GM12878 (cell line): ENCODE measurements around the gene MBOAT2. TPM values are rescaled to one million over a fixed set of nuclear protein-coding genes. Genes with fewer than 3 reads are reported as not detected.

Source experiments
- CHD4 ChIP-seq: fragments of 200-600 bp; sonication (generic); IDR thresholded peaks from 2 replicates; pipeline ENCODE4 v1.6.1; 2016; ENCODE audit warnings: mild to moderate bottlenecking
- GATAD2B ChIP-seq: fragments of 450-650 bp; conservative IDR thresholded peaks from 2 replicates; pipeline ENCODE4 v1.6.1; 2017; ENCODE audit warnings: low read depth, mild to moderate bottlenecking, moderate library complexity
- IKZF1 ChIP-seq: fragments of 450-650 bp; conservative IDR thresholded peaks from 2 replicates; pipeline ENCODE4 v1.6.1; 2017; ENCODE audit warnings: antibody characterized with exemption, mild to moderate bottlenecking
- IKZF2 ChIP-seq, 2 experiments: fragments of 450-650 bp; IDR thresholded peaks; 2 replicates each; pipeline ENCODE4 v1.6.1; 2017; ENCODE audit warnings: mild to moderate bottlenecking in 2 of 2, moderate library complexity in 2 of 2
- MEF2A ChIP-seq: IDR thresholded peaks from 2 replicates; pipeline ENCODE4 v1.6.1; 2011; ENCODE audit warnings: low read depth, mild to moderate bottlenecking, low read length, moderate library complexity; ENCODE audit not compliant: insufficient read depth
- MTA2 ChIP-seq: fragments of 450-650 bp; IDR thresholded peaks from 2 replicates; pipeline ENCODE4 v1.6.1; 2016; ENCODE audit warnings: low read depth, mild to moderate bottlenecking, moderate library complexity
- NFYB ChIP-seq: IDR thresholded peaks from 2 replicates; pipeline ENCODE4 v1.6.1; 2011; ENCODE audit warnings: low read depth, mild to moderate bottlenecking, low read length, improper control_type of control experiment, moderate library complexity; ENCODE audit not compliant: insufficient read depth
- PAX8 ChIP-seq: fragments of 450-650 bp; IDR thresholded peaks from 2 replicates; pipeline ENCODE4 v1.6.1; 2017; ENCODE audit warnings: mild to moderate bottlenecking, moderate library complexity
- POU2F2 ChIP-seq: IDR thresholded peaks from 3 replicates; pipeline ENCODE4 v1.6.1; 2011; ENCODE audit warnings: low read depth, mild to moderate bottlenecking, low read length, borderline replicate concordance
- RFX5 ChIP-seq: IDR thresholded peaks from 2 replicates; pipeline ENCODE4 v1.6.1; 2011; ENCODE audit warnings: low read depth, low read length, improper control_type of control experiment
- SPI1 ChIP-seq: IDR thresholded peaks from 2 replicates; pipeline ENCODE4 v1.6.1; 2011; ENCODE audit warnings: low read depth, mild to moderate bottlenecking, low read length, moderate library complexity, borderline replicate concordance; ENCODE audit not compliant: insufficient read depth
- STAT3 ChIP-seq: IDR thresholded peaks from 2 replicates; pipeline ENCODE4 v1.6.1; 2011; ENCODE audit warnings: low read depth, low read length, improper control_type of control experiment
- SUPT20H ChIP-seq: IDR thresholded peaks from 2 replicates; pipeline ENCODE4 v1.6.1; 2011; ENCODE audit warnings: low read depth, mild to moderate bottlenecking, low read length, moderate library complexity, borderline replicate concordance; ENCODE audit not compliant: control insufficient read depth
- ZNF24 ChIP-seq: fragments of 450-650 bp; IDR thresholded peaks from 2 replicates; pipeline ENCODE4 v1.6.1; 2017; ENCODE audit warnings: antibody characterized with exemption, mild to moderate bottlenecking
- polyA plus RNA-seq, 11 experiments: library from polyadenylated mRNA; depleted of rRNA in 4 of 11; unstranded in 6 of 11; stranded (reverse) in 5 of 11; fragments of >200 nt; fragmentation: Nextera tagmentation in 4 of 11; fragmentation: Illumina TruSeq in 1 of 11; extraction: Ambion mirVana in 4 of 11; extraction: Trizol in 1 of 11; gene quantifications; 1 replicate in 1 of 11; 2 replicates in 10 of 11; pipeline versions ENCODE4 v1.2.1 to v1.2.3, GENCODE V29; 2011 to 2016; ENCODE audit warnings: inconsistent platforms in 2 of 11, missing spikeins in 2 of 11, low read depth in 1 of 11
- total RNA-seq, 4 experiments: library from RNA; depleted of rRNA in 3 of 4; stranded (reverse); fragments of >200 nt in 3 of 4; fragmentation: Illumina TruSeq in 1 of 4; extraction: Trizol in 1 of 4; gene quantifications; 2 replicates each; pipeline versions ENCODE4 v1.2.1 to v1.2.3, GENCODE V29; 2013 to 2021
- TF ChIP-seq, protein P1 (sequence below): fragments of 450-650 bp; formaldehyde crosslinking; IDR thresholded peaks from 2 replicates; pipeline ENCODE4 v1.4.0; 2022; ENCODE audit warnings: mild to moderate bottlenecking, moderate library complexity
- TF ChIP-seq, protein P2 (sequence below): fragments of 450-650 bp; IDR thresholded peaks from 2 replicates; pipeline ENCODE4 v1.6.1; 2018; ENCODE audit warnings: borderline replicate concordance, mild to moderate bottlenecking; ENCODE audit not compliant: partially characterized antibody
- TF ChIP-seq, protein P3 (sequence below): fragments of 450-650 bp; IDR thresholded peaks from 2 replicates; pipeline ENCODE4 v1.6.1; 2017; ENCODE audit warnings: mild to moderate bottlenecking, low read depth, inconsistent platforms; ENCODE audit not compliant: poor library complexity, severe bottlenecking

MBOAT2 gene
- total and polyA plus RNA-seq, 10 of the 15 experiments (the other 5 are each of a cell fraction or from before 2014, with no cell fraction given) = 0.08 to 40.6 (median 1.8) TPM

DNA sequence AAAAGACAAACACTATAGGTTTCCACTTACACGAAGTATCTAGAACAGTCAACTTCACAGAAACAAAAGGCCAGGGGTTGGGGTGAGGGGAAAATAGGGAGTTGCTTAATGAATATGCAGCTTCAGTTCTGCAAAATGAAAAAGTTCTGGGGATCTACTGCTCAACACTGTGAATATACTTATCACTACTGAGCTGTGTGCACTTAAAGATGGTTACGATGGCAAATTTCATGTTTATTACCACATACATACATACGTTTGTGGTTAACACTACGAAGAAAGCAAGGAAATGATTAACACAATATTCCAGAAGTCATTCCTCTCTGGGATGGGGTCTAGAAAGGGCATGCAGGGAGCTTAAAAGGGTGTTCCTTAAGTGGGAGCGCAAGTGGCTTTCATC, 19.3 kb downstream of the MBOAT2 start (continued):
- TF ChIP-seq, protein P1, sequence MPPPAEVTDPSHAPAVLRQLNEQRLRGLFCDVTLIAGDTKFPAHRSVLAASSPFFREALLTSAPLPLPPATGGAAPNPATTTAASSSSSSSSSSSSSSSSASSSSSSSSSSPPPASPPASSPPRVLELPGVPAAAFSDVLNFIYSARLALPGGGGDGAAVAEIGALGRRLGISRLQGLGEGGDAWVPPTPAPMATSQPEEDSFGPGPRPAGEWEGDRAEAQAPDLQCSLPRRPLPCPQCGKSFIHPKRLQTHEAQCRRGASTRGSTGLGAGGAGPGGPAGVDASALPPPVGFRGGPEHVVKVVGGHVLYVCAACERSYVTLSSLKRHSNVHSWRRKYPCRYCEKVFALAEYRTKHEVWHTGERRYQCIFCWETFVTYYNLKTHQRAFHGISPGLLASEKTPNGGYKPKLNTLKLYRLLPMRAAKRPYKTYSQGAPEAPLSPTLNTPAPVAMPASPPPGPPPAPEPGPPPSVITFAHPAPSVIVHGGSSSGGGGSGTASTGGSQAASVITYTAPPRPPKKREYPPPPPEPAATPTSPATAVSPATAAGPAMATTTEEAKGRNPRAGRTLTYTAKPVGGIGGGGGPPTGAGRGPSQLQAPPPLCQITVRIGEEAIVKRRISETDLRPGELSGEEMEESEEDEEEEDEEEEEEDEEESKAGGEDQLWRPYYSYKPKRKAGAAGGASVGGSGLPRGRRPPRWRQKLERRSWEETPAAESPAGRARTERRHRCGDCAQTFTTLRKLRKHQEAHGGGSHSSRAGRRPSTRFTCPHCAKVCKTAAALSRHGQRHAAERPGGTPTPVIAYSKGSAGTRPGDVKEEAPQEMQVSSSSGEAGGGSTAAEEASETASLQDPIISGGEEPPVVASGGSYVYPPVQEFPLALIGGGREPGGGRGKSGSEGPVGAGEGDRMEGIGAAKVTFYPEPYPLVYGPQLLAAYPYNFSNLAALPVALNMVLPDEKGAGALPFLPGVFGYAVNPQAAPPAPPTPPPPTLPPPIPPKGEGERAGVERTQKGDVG (CRISPR knock-in tag) = no peak
- peak; percentile 51 for TF ChIP-seq IKZF1
- TF ChIP-seq SUPT20H = no peak
- TF ChIP-seq, protein P2, sequence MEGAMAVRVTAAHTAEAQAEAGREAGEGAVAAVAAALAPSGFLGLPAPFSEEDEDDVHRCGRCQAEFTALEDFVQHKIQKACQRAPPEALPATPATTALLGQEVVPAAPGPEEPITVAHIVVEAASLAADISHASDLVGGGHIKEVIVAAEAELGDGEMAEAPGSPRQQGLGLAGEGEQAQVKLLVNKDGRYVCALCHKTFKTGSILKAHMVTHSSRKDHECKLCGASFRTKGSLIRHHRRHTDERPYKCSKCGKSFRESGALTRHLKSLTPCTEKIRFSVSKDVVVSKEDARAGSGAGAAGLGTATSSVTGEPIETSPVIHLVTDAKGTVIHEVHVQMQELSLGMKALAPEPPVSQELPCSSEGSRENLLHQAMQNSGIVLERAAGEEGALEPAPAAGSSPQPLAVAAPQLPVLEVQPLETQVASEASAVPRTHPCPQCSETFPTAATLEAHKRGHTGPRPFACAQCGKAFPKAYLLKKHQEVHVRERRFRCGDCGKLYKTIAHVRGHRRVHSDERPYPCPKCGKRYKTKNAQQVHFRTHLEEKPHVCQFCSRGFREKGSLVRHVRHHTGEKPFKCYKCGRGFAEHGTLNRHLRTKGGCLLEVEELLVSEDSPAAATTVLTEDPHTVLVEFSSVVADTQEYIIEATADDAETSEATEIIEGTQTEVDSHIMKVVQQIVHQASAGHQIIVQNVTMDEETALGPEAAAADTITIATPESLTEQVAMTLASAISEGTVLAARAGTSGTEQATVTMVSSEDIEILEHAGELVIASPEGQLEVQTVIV = no peak
- TF ChIP-seq SPI1 = peak; percentile 75
- no peak for TF ChIP-seq MEF2A
- no peak for TF ChIP-seq CHD4
- TF ChIP-seq PAX8 = 0 out of 2 replicates have a peak, but pooled peaks have one; percentile 21
- TF ChIP-seq RFX5 = no peak
- TF ChIP-seq NFYB = no peak
- TF ChIP-seq IKZF2 (IDR thresholded peaks at IDR 0.05) = peak; percentile 51 to 67; a peak in 3 of 4 replicates
- TF ChIP-seq POU2F2 = peak; percentile 59; the same call in 1 of the 3 replicates
- TF ChIP-seq MTA2 = peak; percentile 40; the same call in 1 of the 2 replicates
- TF ChIP-seq ZNF24 = peak; percentile 34; the same call in 1 of the 2 replicates
- TF ChIP-seq, protein P3, sequence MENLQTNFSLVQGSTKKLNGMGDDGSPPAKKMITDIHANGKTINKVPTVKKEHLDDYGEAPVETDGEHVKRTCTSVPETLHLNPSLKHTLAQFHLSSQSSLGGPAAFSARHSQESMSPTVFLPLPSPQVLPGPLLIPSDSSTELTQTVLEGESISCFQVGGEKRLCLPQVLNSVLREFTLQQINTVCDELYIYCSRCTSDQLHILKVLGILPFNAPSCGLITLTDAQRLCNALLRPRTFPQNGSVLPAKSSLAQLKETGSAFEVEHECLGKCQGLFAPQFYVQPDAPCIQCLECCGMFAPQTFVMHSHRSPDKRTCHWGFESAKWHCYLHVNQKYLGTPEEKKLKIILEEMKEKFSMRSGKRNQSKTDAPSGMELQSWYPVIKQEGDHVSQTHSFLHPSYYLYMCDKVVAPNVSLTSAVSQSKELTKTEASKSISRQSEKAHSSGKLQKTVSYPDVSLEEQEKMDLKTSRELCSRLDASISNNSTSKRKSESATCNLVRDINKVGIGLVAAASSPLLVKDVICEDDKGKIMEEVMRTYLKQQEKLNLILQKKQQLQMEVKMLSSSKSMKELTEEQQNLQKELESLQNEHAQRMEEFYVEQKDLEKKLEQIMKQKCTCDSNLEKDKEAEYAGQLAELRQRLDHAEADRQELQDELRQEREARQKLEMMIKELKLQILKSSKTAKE = peak; percentile 39
- 0 out of 2 replicates have a peak, but pooled peaks have one; percentile 28 for TF ChIP-seq GATAD2B
- TF ChIP-seq STAT3 = no peak
